Stomach (tissue), 4 donors: Measurements from ENCODE around the gene MREG.
"Not testable (repeated sequence)": the region's sequence is repeated elsewhere in the genome, so short reads cannot be mapped to it uniquely, and the experiment has no call there.

ENCODE experiments used
- CTCF ChIP-seq, 7 experiments: fragments of 450-650 bp in 4 of 7; fragments of 200-600 bp in 3 of 7; sonication (generic) in 3 of 7; IDR thresholded peaks; one replicate each; pipeline ENCODE4 v1.5.1; 2016 to 2019; ENCODE audit warnings: antibody characterized with exemption in 7 of 7, control low read depth in 2 of 7, mild to moderate bottlenecking in 1 of 7
- POLR2A ChIP-seq, 4 donors: fragments of 450-650 bp; IDR thresholded peaks; one replicate each; pipeline ENCODE4 v1.6.1; 2016; ENCODE audit warnings: antibody characterized with exemption in 4 of 4, control low read depth in 2 of 4, mild to moderate bottlenecking in 1 of 4, moderate library complexity in 1 of 4

- not testable (repeated sequence) for TF ChIP-seq POLR2A, CTCF (IDR thresholded peaks at IDR 0.05)
Observed at GRCh38 chr2:215988556-215989207, 24.7 kb downstream of the MREG start.
